K562 (cell line): ENCODE results near the gene EFNA5. TPM values are rescaled to one million over a fixed set of nuclear protein-coding genes. Genes with fewer than 3 reads are reported as not detected.

Experiments
- ATAC-seq: fragments of 200-7000 bp; cut with Tn5 transposase; 3 replicates; pipeline ENCODE4 v1.9.1; 2020; ENCODE audit warnings: moderate library complexity
- BruUV-seq: library from RNA; stranded (reverse); fragments of 400-500 nt; replicated peaks from 2 replicates; lab custom pipeline; 2021; lab: Mats Ljungman, UMichigan
- CTCF ChIA-PET: fragments of 300-600 bp; formaldehyde crosslinking; extraction: SDS; loops from one replicate; lab custom pipeline; 2021; ENCODE audit warnings: low intra/inter-chr PET ratio; lab: Yijun Ruan, JAX
- POLR2A ChIA-PET: fragments of 300-600, 350-650 bp; sonication (Branson Sonifier 250); formaldehyde crosslinking; extraction: SDS; loops from one replicate; lab custom pipeline; 2021; ENCODE audit warnings: antibody characterized with exemption, inconsistent platforms; lab: Yijun Ruan, JAX
- DNase-seq, 4 experiments: peaks; one replicate each; pipeline versions ENCODE4 v3.0.0 to v3.0.0-alpha.2; 2011 to 2018; ENCODE audit warnings: low spot score in 3 of 4, mixed read lengths in 3 of 4; ENCODE audit errors: extremely low read depth in 1 of 4
- FAIRE-seq: peaks from 2 replicates; lab custom pipeline; 2011; peaks lifted over from hg19 to GRCh38; lab: Jason Lieb, UNC
- H2AFZ ChIP-seq: 2 replicates; pipeline ENCODE4 v1.6.0; 2011; ENCODE audit warnings: low read depth, low read length, control low read depth, inconsistent platforms
- H3K27ac ChIP-seq: fragments of 200-600 bp; 3 replicates; pipeline ENCODE4 v1.8.0; 2011; ENCODE audit warnings: low read depth, mild to moderate bottlenecking, control low read depth, inconsistent platforms, low read length, moderate library complexity, mixed read lengths; ENCODE audit errors: extremely low read depth
- H3K27me3 ChIP-seq, 2 experiments: fragments of 300-600 bp in 1 of 2; 2 replicates in 1 of 2; 3 replicates in 1 of 2; pipeline versions ENCODE4 v1.6.0 to v1.8.0; 2011; ENCODE audit warnings: inconsistent platforms in 2 of 2, low read length in 2 of 2, mild to moderate bottlenecking in 1 of 2, mixed read lengths in 1 of 2, moderate library complexity in 1 of 2; ENCODE audit not compliant: control insufficient read depth in 2 of 2, insufficient read depth in 2 of 2
- H3K36me3 ChIP-seq: fragments of 300-600 bp; 3 replicates; pipeline ENCODE4 v1.8.0; 2011; ENCODE audit warnings: mild to moderate bottlenecking, low read length, inconsistent platforms; ENCODE audit not compliant: control insufficient read depth, insufficient read depth
- H3K4me1 ChIP-seq, 2 experiments: fragments of 200-600 bp in 1 of 2; replicated peaks in 1 of 2; 2 replicates in 1 of 2; 3 replicates in 1 of 2; pipeline versions ENCODE4 v1.5.1 to v1.8.0; 2011; ENCODE audit warnings: inconsistent platforms in 2 of 2, low read length in 2 of 2, mild to moderate bottlenecking in 1 of 2, mixed read lengths in 1 of 2, moderate library complexity in 1 of 2; ENCODE audit not compliant: control insufficient read depth in 2 of 2, insufficient read depth in 2 of 2
- H3K4me2 ChIP-seq: 2 replicates; pipeline ENCODE4 v1.6.1; 2011; ENCODE audit warnings: low read length, control low read depth, inconsistent platforms, mixed read lengths; ENCODE audit not compliant: insufficient read depth
- H3K4me3 ChIP-seq: fragments of 200-600 bp; sonication (generic), shearing (Covaris generic); 2 replicates; pipeline ENCODE4 v1.5.1; 2016; ENCODE audit warnings: control low read depth, inconsistent platforms
- H3K79me2 ChIP-seq: fragments of 200-600 bp; 3 replicates; pipeline ENCODE4 v1.8.0; 2011; ENCODE audit warnings: low read length, inconsistent platforms; ENCODE audit not compliant: control insufficient read depth, insufficient read depth
- H3K9ac ChIP-seq, 2 experiments: 2 replicates each; pipeline versions ENCODE4 v1.6.0 to v1.6.1; 2011; ENCODE audit warnings: low read depth in 2 of 2, low read length in 2 of 2, control low read depth in 1 of 2, inconsistent platforms in 1 of 2, mild to moderate bottlenecking in 1 of 2, mixed read lengths in 1 of 2; ENCODE audit not compliant: insufficient read depth in 1 of 2
- H3K9me1 ChIP-seq: one replicate; pipeline ENCODE4 v1.6.0; 2011; ENCODE audit warnings: inconsistent platforms, mild to moderate bottlenecking, low read length, moderate library complexity; ENCODE audit not compliant: control insufficient read depth, insufficient read depth
- H3K9me3 ChIP-seq: replicated peaks from 2 replicates; pipeline ENCODE4 v1.5.1; 2011; ENCODE audit warnings: low read depth, low read length, inconsistent platforms; ENCODE audit not compliant: control insufficient read depth, insufficient read depth
- H4K20me1 ChIP-seq: replicated peaks from 2 replicates; pipeline ENCODE4 v1.6.1; 2011; ENCODE audit warnings: low read length, inconsistent platforms, mixed read lengths; ENCODE audit not compliant: control insufficient read depth, insufficient read depth
- BRCA1 ChIP-seq, 2 experiments: fragments of 450-650 bp in 1 of 2; sonication (generic) in 1 of 2; formaldehyde crosslinking in 1 of 2; IDR thresholded peaks; 2 replicates each; pipeline versions ENCODE4 v1.5.0 to v1.6.1; 2017 to 2020; ENCODE audit warnings: mild to moderate bottlenecking in 1 of 2, missing genetic modification reagents in 1 of 2
- COPS2 ChIP-seq: fragments of 450-650 bp; conservative IDR thresholded peaks from 2 replicates; pipeline ENCODE4 v1.6.1; 2016; ENCODE audit warnings: mild to moderate bottlenecking, moderate library complexity
- E4F1 ChIP-seq: fragments of 250-450 bp; sonication (Bioruptor Pico); IDR thresholded peaks from 2 replicates; pipeline ENCODE4 v1.5.0; 2021; ENCODE audit warnings: mild to moderate bottlenecking, borderline replicate concordance
- ELF4 ChIP-seq: fragments of 450-650 bp; formaldehyde crosslinking; IDR thresholded peaks from 2 replicates; pipeline ENCODE4 v1.4.0; 2022; ENCODE audit warnings: missing genetic modification characterization
- HLTF ChIP-seq: fragments of 450-650 bp; IDR thresholded peaks from 2 replicates; pipeline ENCODE4 v1.6.1; 2016
- MEF2D ChIP-seq: conservative IDR thresholded peaks from 2 replicates; pipeline ENCODE4 v1.6.1; 2016; ENCODE audit warnings: low read depth, missing genetic modification characterization, missing compliant biosample characterization
- NCOA6 ChIP-seq: fragments of 450-650 bp; IDR thresholded peaks from 2 replicates; pipeline ENCODE4 v1.6.1; 2017; ENCODE audit warnings: mild to moderate bottlenecking
- RBFOX2 ChIP-seq: fragments of 200-400 bp; formaldehyde crosslinking; IDR thresholded peaks from 2 replicates; pipeline ENCODE4 v1.6.1; 2017; ENCODE audit warnings: low read depth, mild to moderate bottlenecking, low read length, moderate library complexity
- SFPQ ChIP-seq: fragments of 200-400 bp; formaldehyde crosslinking; IDR thresholded peaks from 2 replicates; pipeline ENCODE4 v1.6.1; 2017; ENCODE audit warnings: mild to moderate bottlenecking, low read depth, low read length, moderate library complexity
- TARDBP ChIP-seq: fragments of 450-650 bp; IDR thresholded peaks from 2 replicates; pipeline ENCODE4 v1.6.1; 2016
- U2AF1 ChIP-seq: fragments of 200-400 bp; formaldehyde crosslinking; optimal IDR thresholded peaks from 2 replicates; pipeline ENCODE3; 2017; ENCODE audit warnings: mild to moderate bottlenecking, low read depth, low read length, moderate library complexity
- ZNF165 ChIP-seq: fragments of 250-450 bp; sonication (Bioruptor Pico); IDR thresholded peaks from 2 replicates; pipeline ENCODE4 v1.4.0; 2020; ENCODE audit warnings: borderline replicate concordance
- ZNF217 ChIP-seq: sonication (generic); formaldehyde crosslinking; IDR thresholded peaks from 2 replicates; pipeline ENCODE4 v1.8.0; 2022; ENCODE audit warnings: mild to moderate bottlenecking, missing genetic modification reagents
- ZNF764 ChIP-seq: fragments of 250-450 bp; sonication (Bioruptor Pico); IDR thresholded peaks from 2 replicates; pipeline ENCODE4 v1.4.0; 2020; ENCODE audit warnings: low read depth, mild to moderate bottlenecking, moderate library complexity
- WGBS: fragments of 100-300 bp; shearing (Covaris generic); methylation state at CpG from one replicate; pipeline ENCODE4 v1.1.6; 2016; ENCODE audit warnings: low coverage, mixed read lengths; ENCODE audit not compliant: insufficient coverage; ENCODE audit errors: missing lambda C conversion rate; 5-methylcytosine and 5-hydroxymethylcytosine counted together
- in situ Hi-C: fragments of 300-500 bp; cut with MboI; formaldehyde crosslinking; loops from 4 replicates; pipeline ENCODE4 v1.15.0; 2018; ENCODE audit warnings: inconsistent platforms, mixed read lengths
- intact Hi-C: fragments of 100-400 bp; cut with micrococcal nuclease; formaldehyde crosslinking; loops from 2 replicates; pipeline ENCODE4 v1.14.2; 2022
- polyA plus RNA-seq, 8 experiments: library from polyadenylated mRNA; depleted of rRNA in 4 of 8; stranded (reverse) in 5 of 8; unstranded in 3 of 8; fragments of >200 nt; fragmentation: Nextera tagmentation in 2 of 8; fragmentation: Illumina TruSeq in 1 of 8; extraction: Ambion mirVana in 2 of 8; extraction: Trizol in 1 of 8; gene quantifications; 2 replicates each; pipeline versions ENCODE4 v1.2.1 to v1.2.3, GENCODE V29; 2011 to 2014; ENCODE audit warnings: inconsistent platforms in 1 of 8, missing spikeins in 1 of 8
- total RNA-seq, 7 experiments: library from RNA; depleted of rRNA in 6 of 7; stranded (reverse); fragments of >200 nt in 6 of 7; fragmentation: Illumina TruSeq in 2 of 7; extraction: Trizol in 2 of 7; gene quantifications; 2 replicates each; pipeline versions ENCODE4 v1.2.1 to v1.2.3, GENCODE V29; 2011 to 2021; ENCODE audit warnings: low replicate concordance in 1 of 7
- TF ChIP-seq, protein P1 (sequence below), 2 experiments: fragments of 200-800 bp in 1 of 2; sonication (Bioruptor generic) in 1 of 2; sonication (generic) in 1 of 2; formaldehyde crosslinking in 1 of 2; IDR thresholded peaks in 1 of 2; conservative IDR thresholded peaks in 1 of 2; 2 replicates each; pipeline versions ENCODE4 v1.5.0 to v1.6.1; 2016 to 2020; ENCODE audit warnings: missing compliant biosample characterization in 1 of 2, missing genetic modification characterization in 1 of 2, missing genetic modification reagents in 1 of 2

EFNA5 gene
- total and polyA plus RNA-seq, 9 of the 15 experiments (the other 6 are each of a cell fraction or from before 2014, with no cell fraction given): 0.20 TPM; not detected in 8

GRCh38 chr5:107365320-107366109 lies 305.2 kb downstream of the EFNA5 start:
- DNase-seq (no peak), FAIRE-seq (no peak), ATAC-seq (no peak)
- Histone ChIP-seq H3K27ac (no peak overlapping the region), H4K20me1 (no peaks in the 10 kb centered on the region), H3K4me2 (no peak overlapping the region), H3K79me2 (no peaks in the 10 kb centered on the region), H3K9me1 (no peaks in the 10 kb centered on the region), H3K4me3 (no peak overlapping the region), H3K9me3 (no peaks in the 10 kb centered on the region), H3K4me1 (no peaks in the 10 kb centered on the region), H3K27me3 (no peaks in the 10 kb centered on the region), H2AFZ (no peak overlapping the region), H3K9ac (no peak overlapping the region), H3K36me3 (no peaks in the 10 kb centered on the region)
- 2% methylated on average over 10 of the region's 10 CpGs for WGBS
- in situ Hi-C loops (no loop called here), intact Hi-C loops (no loop called here)
- ChIA-PET CTCF (interaction anchor here (0.6 kb wide), 1 partner anchor 27 kb away, joined by 3 read pairs; no protein-coding TSS in a partner anchor), POLR2A (no interaction called here)
- BruUV-seq: no TSS peak
- TF ChIP-seq MEF2D (tag) (no peak), HLTF (no peak), ZNF165 (CRISPR knock-in tag) (no peak), ZNF217 (no peak), RBFOX2 (no peak), NCOA6 (no peak), COPS2 (no peak), BRCA1 (IDR thresholded peaks at IDR 0.05) (no peak), BRCA1 (CRISPR knock-in tag; IDR thresholded peaks at IDR 0.05) (no peak), ZNF764 (no peak), E4F1 (CRISPR knock-in tag) (no peak), ELF4 (CRISPR knock-in tag) (no peak), TARDBP (no peak), SFPQ (no peak), U2AF1 (no peak)
- TF ChIP-seq, protein P1, sequence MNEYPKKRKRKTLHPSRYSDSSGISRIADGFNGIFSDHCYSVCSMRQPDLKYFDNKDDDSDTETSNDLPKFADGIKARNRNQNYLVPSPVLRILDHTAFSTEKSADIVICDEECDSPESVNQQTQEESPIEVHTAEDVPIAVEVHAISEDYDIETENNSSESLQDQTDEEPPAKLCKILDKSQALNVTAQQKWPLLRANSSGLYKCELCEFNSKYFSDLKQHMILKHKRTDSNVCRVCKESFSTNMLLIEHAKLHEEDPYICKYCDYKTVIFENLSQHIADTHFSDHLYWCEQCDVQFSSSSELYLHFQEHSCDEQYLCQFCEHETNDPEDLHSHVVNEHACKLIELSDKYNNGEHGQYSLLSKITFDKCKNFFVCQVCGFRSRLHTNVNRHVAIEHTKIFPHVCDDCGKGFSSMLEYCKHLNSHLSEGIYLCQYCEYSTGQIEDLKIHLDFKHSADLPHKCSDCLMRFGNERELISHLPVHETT (CRISPR knock-in tag; conservative IDR thresholded peaks at IDR 0.05 in 1 of 2, IDR thresholded peaks at IDR 0.05 in 1 of 2): no peak
